PC-9 (cell line): ENCODE data around the gene PACSIN1.

Experiments used
- EZH2 ChIP-seq: fragments of 200-600 bp; sonication (generic); IDR thresholded peaks from 2 replicates; pipeline ENCODE4 v1.8.0; 2017; ENCODE audit warnings: antibody characterized with exemption, low read depth
- TF ChIP-seq, protein P1 (sequence below): fragments of 200-600 bp; sonication (generic); conservative IDR thresholded peaks from 2 replicates; pipeline ENCODE4 v1.6.1; 2017; ENCODE audit warnings: mixed run types, antibody characterized with exemption, mild to moderate bottlenecking, moderate library complexity

DNA sequence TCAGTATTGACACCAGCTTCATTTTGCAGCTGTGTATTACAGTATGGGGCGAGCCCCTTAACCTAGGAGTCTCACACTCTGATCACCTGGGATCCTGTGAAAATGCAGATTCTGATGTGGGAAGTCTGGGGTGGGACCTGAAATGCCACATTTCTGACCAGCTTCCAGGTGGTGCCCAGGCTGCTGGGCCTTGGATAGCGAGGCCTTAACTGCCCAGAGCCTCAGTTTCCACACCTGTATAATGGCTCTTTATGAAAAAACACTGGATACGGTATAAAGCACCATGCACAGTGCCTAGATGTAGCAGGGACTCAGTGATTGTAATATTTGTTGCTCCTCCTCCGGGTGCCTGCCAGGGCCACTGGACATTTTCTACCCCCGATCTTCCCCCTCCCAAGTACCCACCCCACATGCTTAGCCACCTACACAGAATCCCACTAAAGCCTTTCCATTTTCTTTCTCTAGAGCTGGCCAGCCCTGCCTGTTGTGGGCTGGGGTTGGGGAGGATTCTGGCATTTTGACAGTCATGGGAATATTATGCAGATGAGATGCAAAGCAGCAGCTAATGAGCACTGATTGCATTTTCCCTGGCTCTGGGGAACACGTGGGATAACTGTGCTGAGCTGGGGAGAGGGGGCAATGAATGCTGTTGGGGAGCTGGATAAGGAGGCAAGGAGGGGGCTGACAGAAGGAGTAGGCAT is 45.5 kb downstream of the PACSIN1 start:
- TF ChIP-seq, protein P1, sequence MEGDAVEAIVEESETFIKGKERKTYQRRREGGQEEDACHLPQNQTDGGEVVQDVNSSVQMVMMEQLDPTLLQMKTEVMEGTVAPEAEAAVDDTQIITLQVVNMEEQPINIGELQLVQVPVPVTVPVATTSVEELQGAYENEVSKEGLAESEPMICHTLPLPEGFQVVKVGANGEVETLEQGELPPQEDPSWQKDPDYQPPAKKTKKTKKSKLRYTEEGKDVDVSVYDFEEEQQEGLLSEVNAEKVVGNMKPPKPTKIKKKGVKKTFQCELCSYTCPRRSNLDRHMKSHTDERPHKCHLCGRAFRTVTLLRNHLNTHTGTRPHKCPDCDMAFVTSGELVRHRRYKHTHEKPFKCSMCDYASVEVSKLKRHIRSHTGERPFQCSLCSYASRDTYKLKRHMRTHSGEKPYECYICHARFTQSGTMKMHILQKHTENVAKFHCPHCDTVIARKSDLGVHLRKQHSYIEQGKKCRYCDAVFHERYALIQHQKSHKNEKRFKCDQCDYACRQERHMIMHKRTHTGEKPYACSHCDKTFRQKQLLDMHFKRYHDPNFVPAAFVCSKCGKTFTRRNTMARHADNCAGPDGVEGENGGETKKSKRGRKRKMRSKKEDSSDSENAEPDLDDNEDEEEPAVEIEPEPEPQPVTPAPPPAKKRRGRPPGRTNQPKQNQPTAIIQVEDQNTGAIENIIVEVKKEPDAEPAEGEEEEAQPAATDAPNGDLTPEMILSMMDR: no peak
- no peak for TF ChIP-seq EZH2
